ENCODE measurements around the gene IL1RL1. TPM values are rescaled to one million over a fixed set of nuclear protein-coding genes. Genes with fewer than 3 reads are reported as not detected.

The IL1RL1 gene
- total RNA-seq, 1 donor from 2014 or later, result not detected

DNA sequence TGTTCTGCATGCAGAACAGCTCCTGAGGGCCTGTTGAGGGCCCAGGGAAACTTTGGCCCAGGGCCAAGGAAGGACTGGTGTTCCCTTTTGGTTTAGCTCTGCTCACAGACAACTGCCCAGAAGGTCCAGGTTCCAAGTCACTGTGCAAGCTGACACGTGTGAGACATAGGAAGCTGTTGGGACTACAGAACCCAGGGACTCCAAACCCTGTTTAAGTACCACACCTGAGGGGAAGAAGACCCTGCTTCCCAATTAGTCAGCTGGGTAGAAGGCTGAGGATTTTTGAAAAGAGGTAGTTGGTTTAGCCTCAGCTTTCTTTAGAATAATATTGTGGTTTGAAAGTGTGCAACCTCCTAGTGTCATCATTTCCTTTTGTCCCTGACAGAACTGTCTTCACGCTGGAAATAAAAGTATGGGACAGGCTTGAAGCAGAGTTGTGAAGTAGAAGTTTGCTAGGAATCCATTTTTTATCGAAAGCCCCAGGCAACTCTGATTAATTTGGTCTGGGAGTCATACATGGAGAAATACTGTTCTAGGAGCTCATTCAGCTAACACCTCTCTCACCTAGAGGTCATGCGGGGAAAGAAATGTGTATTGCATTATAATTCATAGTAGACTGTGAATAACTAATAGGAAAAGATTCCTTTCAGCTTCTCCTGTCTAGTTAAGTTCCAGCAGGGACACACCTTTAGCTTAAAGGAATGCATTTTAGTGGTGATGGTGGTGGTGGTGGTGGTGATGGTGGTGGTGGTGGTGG is 19.9 kb upstream of the IL1RL1 start:
- no peak for TF ChIP-seq CTCF (IDR thresholded peaks at IDR 0.05)
- Mint-ChIP-seq H3K27ac (no peak overlapping the region), H3K36me3 (ENCODE audit: low read depth) (no peaks in the 10 kb centered on the region), H3K9me3 (no peaks in the 10 kb centered on the region), H3K4me3 (no peak overlapping the region), H3K4me1 (peaks cover 2% of the 10 kb centered on the region), H3K27me3 (peaks cover 14% of the 10 kb centered on the region)
- ChIA-PET POLR2A (no interaction called here), CTCF (no interaction called here)
- ATAC-seq (ENCODE audit: low read depth), result no peak
- intact Hi-C loops (cut with micrococcal nuclease), result no loop called here
- DNase-seq, result no peak

GRCh38 chr2:102294802-102295489 is 16.4 kb upstream of the IL1RL1 start:
- ATAC-seq (ENCODE audit: low read depth) (no peak), DNase-seq (no peak)
- H3K27ac Mint-ChIP-seq, result no peak overlapping the region
- intact Hi-C loops (cut with micrococcal nuclease), result no loop called here
- POLR2A ChIA-PET, result no interaction called here
- no peaks in the 10 kb centered on the region for H3K36me3 Mint-ChIP-seq (ENCODE audit: low read depth)
- no peak overlapping the region for H3K4me3 Mint-ChIP-seq
- peaks cover 2% of the 10 kb centered on the region for H3K4me1 Mint-ChIP-seq
- H3K27me3 Mint-ChIP-seq, result peaks cover 11% of the 10 kb centered on the region
- CTCF ChIA-PET, result no interaction called here
- no peaks in the 10 kb centered on the region for H3K9me3 Mint-ChIP-seq
- no peak for TF ChIP-seq CTCF (IDR thresholded peaks at IDR 0.05)

- TF ChIP-seq CTCF (IDR thresholded peaks at IDR 0.05), result no peak
- ChIA-PET POLR2A (no interaction called here), CTCF (no interaction called here)
- intact Hi-C loops (cut with micrococcal nuclease), result no loop called here
- no peak for DNase-seq
- Mint-ChIP-seq H3K36me3 (ENCODE audit: low read depth) (no peaks in the 10 kb centered on the region), H3K9me3 (no peaks in the 10 kb centered on the region), H3K4me1 (peaks cover 2% of the 10 kb centered on the region), H3K4me3 (no peak overlapping the region), H3K27me3 (peaks cover 16% of the 10 kb centered on the region), H3K27ac (no peak overlapping the region)
- ATAC-seq (ENCODE audit: low read depth), result no peak
Measured at GRCh38 chr2:102295566-102295965, 15.8 kb upstream of the IL1RL1 start.

DNA sequence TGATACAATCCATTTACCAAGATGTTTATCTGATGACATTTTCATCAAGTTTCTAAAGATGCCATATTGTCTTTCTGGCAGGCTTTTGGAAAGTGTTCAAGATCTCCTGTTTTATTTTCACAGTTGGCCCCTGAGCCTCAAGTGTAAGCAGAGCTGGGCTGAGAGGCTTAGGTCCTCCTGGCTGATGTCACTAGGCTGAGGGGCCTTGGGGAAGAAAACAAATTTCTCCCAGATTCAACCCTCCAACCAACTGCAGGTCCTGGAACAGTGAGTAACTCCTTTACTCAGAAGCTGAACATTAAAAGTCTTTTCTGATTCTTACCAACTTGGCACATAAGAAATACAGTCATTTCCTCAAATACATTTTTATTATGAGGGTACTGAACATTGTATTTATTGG is 14.9 kb upstream of the IL1RL1 start:
- Mint-ChIP-seq H3K4me3 (no peak overlapping the region), H3K27me3 (peaks cover 16% of the 10 kb centered on the region), H3K27ac (no peak overlapping the region), H3K36me3 (ENCODE audit: low read depth) (no peaks in the 10 kb centered on the region), H3K9me3 (no peaks in the 10 kb centered on the region), H3K4me1 (peaks cover 2% of the 10 kb centered on the region)
- CTCF ChIA-PET, result no interaction called here
- TF ChIP-seq CTCF (IDR thresholded peaks at IDR 0.05), result no peak
- ATAC-seq (ENCODE audit: low read depth) (no peak), DNase-seq (no peak)
- intact Hi-C loops (cut with micrococcal nuclease), result no loop called here
- POLR2A ChIA-PET, result no interaction called here

DNA sequence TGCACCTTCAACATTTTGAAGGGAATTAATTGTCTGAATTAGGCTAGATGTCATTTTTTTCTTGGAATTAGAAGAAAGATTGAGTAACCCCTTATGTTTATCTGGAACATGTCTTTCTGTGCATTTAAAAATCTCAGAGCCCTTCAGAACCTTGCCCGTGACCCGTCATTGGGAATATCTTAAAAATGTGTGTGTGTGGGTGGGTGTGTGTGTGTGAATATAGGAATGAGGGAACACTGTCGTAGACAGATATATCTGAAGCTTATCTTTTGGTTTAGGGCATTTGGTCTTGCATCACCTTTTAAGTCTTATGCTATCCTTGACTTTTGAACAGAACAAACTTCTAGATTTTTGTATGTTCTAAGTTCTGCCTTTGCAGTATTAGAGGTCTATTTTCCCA is 13.5 kb upstream of the IL1RL1 start:
- POLR2A ChIA-PET, result no interaction called here
- CTCF ChIA-PET, result no interaction called here
- no peak for DNase-seq
- TF ChIP-seq CTCF (IDR thresholded peaks at IDR 0.05), result no peak
- Mint-ChIP-seq H3K27ac (no peak overlapping the region), H3K4me1 (peaks cover 5% of the 10 kb centered on the region), H3K36me3 (ENCODE audit: low read depth) (no peaks in the 10 kb centered on the region), H3K27me3 (peaks cover 17% of the 10 kb centered on the region), H3K9me3 (no peaks in the 10 kb centered on the region), H3K4me3 (no peak overlapping the region)
- intact Hi-C loops (cut with micrococcal nuclease), result no loop called here
- ATAC-seq (ENCODE audit: low read depth), result no peak

All from activated B cell treated with CpG ODN at 0.5 μM for 24 hours (primary cell).